ENCODE measurements around the gene CCSAP.

Gene CCSAP

GRCh38 chr1:229339086-229339485, 3.8 kb downstream of the CCSAP start:
- TF ChIP-seq TOX (CRISPR knock-in tag; IDR thresholded peaks at IDR 0.05; ENCODE audit: borderline replicate concordance) (no peak), CSRNP3 (CRISPR knock-in tag; IDR thresholded peaks at IDR 0.05) (no peak), POU6F1 (CRISPR knock-in tag; IDR thresholded peaks at IDR 0.05; ENCODE audit: borderline replicate concordance, low read depth) (no peak), SNAI2 (CRISPR knock-in tag; IDR thresholded peaks at IDR 0.05) (no peak), CREB5 (CRISPR knock-in tag; IDR thresholded peaks at IDR 0.05; ENCODE audit: low read depth) (no peak), GLIS3 (CRISPR knock-in tag; IDR thresholded peaks at IDR 0.05) (no peak), OSR1 (CRISPR knock-in tag; IDR thresholded peaks at IDR 0.05) (no peak), PPARA (CRISPR knock-in tag; IDR thresholded peaks at IDR 0.05; ENCODE audit: borderline replicate concordance) (no peak), CSDC2 (CRISPR knock-in tag; IDR thresholded peaks at IDR 0.05) (no peak), ZNF70 (CRISPR knock-in tag; IDR thresholded peaks at IDR 0.05) (no peak)
- ATAC-seq = no peak

- no peak for ATAC-seq
These were observed 6.5 kb downstream of the CCSAP start for GRCh38 chr1:229336345-229336744.

More at GRCh38 chr1:229336345-229336744, 6.5 kb downstream of the CCSAP start:
- TF ChIP-seq POU6F1 (CRISPR knock-in tag; IDR thresholded peaks at IDR 0.05; ENCODE audit: borderline replicate concordance, low read depth) = no peak
- TF ChIP-seq PPARA (CRISPR knock-in tag; IDR thresholded peaks at IDR 0.05; ENCODE audit: borderline replicate concordance) = no peak
- TF ChIP-seq OSR1 (CRISPR knock-in tag; IDR thresholded peaks at IDR 0.05) = no peak
- TF ChIP-seq CREB5 (CRISPR knock-in tag; IDR thresholded peaks at IDR 0.05; ENCODE audit: low read depth) = no peak
- no peak for TF ChIP-seq ARNTL (CRISPR knock-in tag; IDR thresholded peaks at IDR 0.05; ENCODE audit: borderline replicate concordance, low read depth)
- no peak for TF ChIP-seq ZFP30 (CRISPR knock-in tag; IDR thresholded peaks at IDR 0.05)
- TF ChIP-seq CSDC2 (CRISPR knock-in tag; IDR thresholded peaks at IDR 0.05) = no peak
- no peak for TF ChIP-seq PATZ1 (CRISPR knock-in tag; IDR thresholded peaks at IDR 0.05; ENCODE audit: borderline replicate concordance)
- TF ChIP-seq ZNF70 (CRISPR knock-in tag; IDR thresholded peaks at IDR 0.05) = no peak
- no peak for TF ChIP-seq TOX (CRISPR knock-in tag; IDR thresholded peaks at IDR 0.05; ENCODE audit: borderline replicate concordance)
- no peak for TF ChIP-seq ISL1 (CRISPR knock-in tag; IDR thresholded peaks at IDR 0.05)
- TF ChIP-seq ZFP3 (CRISPR knock-in tag; IDR thresholded peaks at IDR 0.05) = no peak
- no peak for TF ChIP-seq GLIS3 (CRISPR knock-in tag; IDR thresholded peaks at IDR 0.05)

Data from SK-N-SH treated with all-trans-retinoic acid at 6 μM for 48 hours (cell line).